OCI-LY7 (cell line): ENCODE results near the gene SYDE2.

Source experiments
- CTCF ChIP-seq: fragments of 200-600 bp; sonication (generic); conservative IDR thresholded peaks from 2 replicates; pipeline ENCODE4 v1.5.1; 2014; ENCODE audit warnings: mild to moderate bottlenecking, antibody characterized with exemption, low read length, moderate library complexity, mixed read lengths
- EZH2phosphoT487 ChIP-seq: fragments of 200-600 bp; sonication (generic); IDR thresholded peaks from 2 replicates; pipeline ENCODE4 v1.6.1; 2018; ENCODE audit warnings: low read depth, borderline replicate concordance, mild to moderate bottlenecking, mixed run types, antibody characterized with exemption, low read length, moderate library complexity, mixed read lengths

- TF ChIP-seq CTCF (no peak), EZH2phosphoT487 (no peak)
Measured at GRCh38 chr1:85219853-85220610, 19.2 kb upstream of the SYDE2 start.
